HepG2 (cell line): ENCODE measurements around the gene RAB3B. TPM values are rescaled to one million over a fixed set of nuclear protein-coding genes. Genes with fewer than 3 reads are reported as not detected.
A peak's percentile ranks its signal among the peaks of the same experiment; 100 is the strongest.

Experiments
- CHD4 ChIP-seq: fragments of 200-600 bp; sonication (generic); IDR thresholded peaks from 2 replicates; pipeline ENCODE4 v1.7.0; 2017; ENCODE audit warnings: mild to moderate bottlenecking, low read length, borderline replicate concordance
- JARID2 ChIP-seq: sonication (generic); formaldehyde crosslinking; IDR thresholded peaks from 2 replicates; pipeline ENCODE4 v1.8.1; 2023; ENCODE audit warnings: missing genetic modification reagents, inconsistent platforms; ENCODE audit not compliant: insufficient replicate concordance
- NONO ChIP-seq, 2 experiments: fragments of 450-650 bp in 1 of 2; sonication (generic) in 1 of 2; formaldehyde crosslinking in 1 of 2; IDR thresholded peaks in 1 of 2; conservative IDR thresholded peaks in 1 of 2; 2 replicates each; pipeline versions ENCODE4 v1.6.1 to v1.8.0; 2017 to 2022; ENCODE audit warnings: mild to moderate bottlenecking in 1 of 2, missing genetic modification reagents in 1 of 2, moderate library complexity in 1 of 2
- PAF1 ChIP-seq: IDR thresholded peaks from 2 replicates; pipeline ENCODE4 v1.6.1; 2016; ENCODE audit warnings: missing genetic modification reagents, missing compliant biosample characterization
- THAP11 ChIP-seq: IDR thresholded peaks from 2 replicates; pipeline ENCODE4 v1.6.1; 2016; ENCODE audit warnings: missing biosample characterization, missing genetic modification reagents
- TSC22D2 ChIP-seq: sonication (generic); formaldehyde crosslinking; IDR thresholded peaks from 2 replicates; pipeline ENCODE4 v1.5.1; 2020; ENCODE audit warnings: missing genetic modification reagents, mild to moderate bottlenecking, borderline replicate concordance
- ZFP36L2 ChIP-seq: sonication (generic); formaldehyde crosslinking; IDR thresholded peaks from 2 replicates; pipeline ENCODE4 v1.4.0; 2020; ENCODE audit warnings: missing genetic modification reagents
- ZNF343 ChIP-seq: sonication (generic); formaldehyde crosslinking; IDR thresholded peaks from 2 replicates; pipeline ENCODE4 v1.4.0; 2020; ENCODE audit warnings: mild to moderate bottlenecking, missing genetic modification reagents
- ZNF510 ChIP-seq: sonication (generic); formaldehyde crosslinking; IDR thresholded peaks from 2 replicates; pipeline ENCODE4 v1.4.0; 2020; ENCODE audit warnings: low read depth, mild to moderate bottlenecking, missing genetic modification reagents
- ZNF713 ChIP-seq: sonication (generic); formaldehyde crosslinking; IDR thresholded peaks from 2 replicates; pipeline ENCODE4 v1.4.0; 2020; ENCODE audit warnings: mild to moderate bottlenecking, missing genetic modification reagents
- ZSCAN25 ChIP-seq: sonication (generic); formaldehyde crosslinking; IDR thresholded peaks from 2 replicates; pipeline ENCODE4 v1.8.0; 2022; ENCODE audit warnings: mild to moderate bottlenecking, missing genetic modification reagents
- polyA plus RNA-seq, 8 experiments: library from polyadenylated mRNA; depleted of rRNA in 3 of 8; stranded (reverse) in 7 of 8; unstranded in 1 of 8; fragments of >200 nt; fragmentation: Illumina TruSeq in 4 of 8; extraction: Trizol in 4 of 8; gene quantifications; 2 replicates each; pipeline versions ENCODE4 v1.2.1 to v1.2.3, GENCODE V29; 2011 to 2016; ENCODE audit warnings: low read depth in 4 of 8, missing spikeins in 1 of 8, mixed read lengths in 1 of 8; ENCODE audit not compliant: insufficient read depth in 1 of 8
- total RNA-seq, 5 experiments: library from RNA; depleted of rRNA; stranded (reverse); fragments of >200 nt; fragmentation: Illumina TruSeq; extraction: Trizol; gene quantifications; 2 replicates each; pipeline ENCODE4 v1.2.3, GENCODE V29; 2016; ENCODE audit warnings: low read depth in 1 of 5
- TF ChIP-seq, protein P1 (sequence below): IDR thresholded peaks from 2 replicates; pipeline ENCODE4 v1.6.1; 2016; ENCODE audit warnings: low read depth, missing genetic modification reagents, missing compliant biosample characterization
- TF ChIP-seq, protein P2 (sequence below): sonication (generic); formaldehyde crosslinking; IDR thresholded peaks from 2 replicates; pipeline ENCODE4 v1.5.1; 2020; ENCODE audit warnings: mild to moderate bottlenecking, missing genetic modification reagents, moderate library complexity
- TF ChIP-seq, protein P3 (sequence below): sonication (generic); formaldehyde crosslinking; IDR thresholded peaks from 2 replicates; pipeline ENCODE4 v1.4.0; 2020; ENCODE audit warnings: missing genetic modification reagents, mild to moderate bottlenecking, borderline replicate concordance
- TF ChIP-seq, protein P4 (sequence below): IDR thresholded peaks from 2 replicates; pipeline ENCODE4 v1.6.1; 2016; ENCODE audit warnings: mild to moderate bottlenecking
- TF ChIP-seq, protein P5 (sequence below): fragments of 450-650 bp; IDR thresholded peaks from 2 replicates; pipeline ENCODE4 v1.6.1; 2017
- TF ChIP-seq, protein P6 (sequence below): IDR thresholded peaks from 2 replicates; pipeline ENCODE4 v1.6.1; 2018; ENCODE audit warnings: missing genetic modification reagents, mild to moderate bottlenecking, missing compliant biosample characterization

Gene RAB3B
- total and polyA plus RNA-seq, 2 of the 13 experiments (the other 11 are each of a cell fraction or from before 2014, with no cell fraction given): 1.0 to 1.2 TPM

DNA sequence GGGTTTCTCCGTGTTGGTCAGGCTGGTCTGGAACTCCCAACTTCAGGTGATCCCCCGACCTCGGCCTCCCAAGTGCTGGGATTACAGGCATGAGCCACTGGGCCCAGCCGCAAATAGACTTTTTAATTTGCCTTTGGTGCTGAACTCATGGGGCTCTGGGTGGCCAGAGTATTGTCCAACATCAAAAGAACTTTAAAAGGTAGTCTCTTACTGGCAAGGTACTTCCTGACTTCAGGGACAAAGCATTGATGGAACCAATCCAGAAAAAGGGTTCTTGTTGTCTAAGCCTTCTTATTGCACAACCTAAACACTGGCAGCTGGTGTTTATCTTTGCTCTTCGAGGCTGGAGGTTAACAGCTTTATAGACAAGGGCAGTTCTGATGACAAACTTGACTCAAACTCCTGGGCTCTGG, 46.9 kb upstream of the RAB3B start (continued):
- TF ChIP-seq, protein P1, sequence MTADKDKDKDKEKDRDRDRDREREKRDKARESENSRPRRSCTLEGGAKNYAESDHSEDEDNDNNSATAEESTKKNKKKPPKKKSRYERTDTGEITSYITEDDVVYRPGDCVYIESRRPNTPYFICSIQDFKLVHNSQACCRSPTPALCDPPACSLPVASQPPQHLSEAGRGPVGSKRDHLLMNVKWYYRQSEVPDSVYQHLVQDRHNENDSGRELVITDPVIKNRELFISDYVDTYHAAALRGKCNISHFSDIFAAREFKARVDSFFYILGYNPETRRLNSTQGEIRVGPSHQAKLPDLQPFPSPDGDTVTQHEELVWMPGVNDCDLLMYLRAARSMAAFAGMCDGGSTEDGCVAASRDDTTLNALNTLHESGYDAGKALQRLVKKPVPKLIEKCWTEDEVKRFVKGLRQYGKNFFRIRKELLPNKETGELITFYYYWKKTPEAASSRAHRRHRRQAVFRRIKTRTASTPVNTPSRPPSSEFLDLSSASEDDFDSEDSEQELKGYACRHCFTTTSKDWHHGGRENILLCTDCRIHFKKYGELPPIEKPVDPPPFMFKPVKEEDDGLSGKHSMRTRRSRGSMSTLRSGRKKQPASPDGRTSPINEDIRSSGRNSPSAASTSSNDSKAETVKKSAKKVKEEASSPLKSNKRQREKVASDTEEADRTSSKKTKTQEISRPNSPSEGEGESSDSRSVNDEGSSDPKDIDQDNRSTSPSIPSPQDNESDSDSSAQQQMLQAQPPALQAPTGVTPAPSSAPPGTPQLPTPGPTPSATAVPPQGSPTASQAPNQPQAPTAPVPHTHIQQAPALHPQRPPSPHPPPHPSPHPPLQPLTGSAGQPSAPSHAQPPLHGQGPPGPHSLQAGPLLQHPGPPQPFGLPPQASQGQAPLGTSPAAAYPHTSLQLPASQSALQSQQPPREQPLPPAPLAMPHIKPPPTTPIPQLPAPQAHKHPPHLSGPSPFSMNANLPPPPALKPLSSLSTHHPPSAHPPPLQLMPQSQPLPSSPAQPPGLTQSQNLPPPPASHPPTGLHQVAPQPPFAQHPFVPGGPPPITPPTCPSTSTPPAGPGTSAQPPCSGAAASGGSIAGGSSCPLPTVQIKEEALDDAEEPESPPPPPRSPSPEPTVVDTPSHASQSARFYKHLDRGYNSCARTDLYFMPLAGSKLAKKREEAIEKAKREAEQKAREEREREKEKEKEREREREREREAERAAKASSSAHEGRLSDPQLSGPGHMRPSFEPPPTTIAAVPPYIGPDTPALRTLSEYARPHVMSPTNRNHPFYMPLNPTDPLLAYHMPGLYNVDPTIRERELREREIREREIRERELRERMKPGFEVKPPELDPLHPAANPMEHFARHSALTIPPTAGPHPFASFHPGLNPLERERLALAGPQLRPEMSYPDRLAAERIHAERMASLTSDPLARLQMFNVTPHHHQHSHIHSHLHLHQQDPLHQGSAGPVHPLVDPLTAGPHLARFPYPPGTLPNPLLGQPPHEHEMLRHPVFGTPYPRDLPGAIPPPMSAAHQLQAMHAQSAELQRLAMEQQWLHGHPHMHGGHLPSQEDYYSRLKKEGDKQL (CRISPR knock-in tag): peak; percentile 85
- TF ChIP-seq, protein P2, sequence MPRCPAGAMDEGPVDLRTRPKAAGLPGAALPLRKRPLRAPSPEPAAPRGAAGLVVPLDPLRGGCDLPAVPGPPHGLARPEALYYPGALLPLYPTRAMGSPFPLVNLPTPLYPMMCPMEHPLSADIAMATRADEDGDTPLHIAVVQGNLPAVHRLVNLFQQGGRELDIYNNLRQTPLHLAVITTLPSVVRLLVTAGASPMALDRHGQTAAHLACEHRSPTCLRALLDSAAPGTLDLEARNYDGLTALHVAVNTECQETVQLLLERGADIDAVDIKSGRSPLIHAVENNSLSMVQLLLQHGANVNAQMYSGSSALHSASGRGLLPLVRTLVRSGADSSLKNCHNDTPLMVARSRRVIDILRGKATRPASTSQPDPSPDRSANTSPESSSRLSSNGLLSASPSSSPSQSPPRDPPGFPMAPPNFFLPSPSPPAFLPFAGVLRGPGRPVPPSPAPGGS (CRISPR knock-in tag): 0 out of 2 replicates have a peak, but pooled peaks have one; percentile 43
- TF ChIP-seq, protein P3, sequence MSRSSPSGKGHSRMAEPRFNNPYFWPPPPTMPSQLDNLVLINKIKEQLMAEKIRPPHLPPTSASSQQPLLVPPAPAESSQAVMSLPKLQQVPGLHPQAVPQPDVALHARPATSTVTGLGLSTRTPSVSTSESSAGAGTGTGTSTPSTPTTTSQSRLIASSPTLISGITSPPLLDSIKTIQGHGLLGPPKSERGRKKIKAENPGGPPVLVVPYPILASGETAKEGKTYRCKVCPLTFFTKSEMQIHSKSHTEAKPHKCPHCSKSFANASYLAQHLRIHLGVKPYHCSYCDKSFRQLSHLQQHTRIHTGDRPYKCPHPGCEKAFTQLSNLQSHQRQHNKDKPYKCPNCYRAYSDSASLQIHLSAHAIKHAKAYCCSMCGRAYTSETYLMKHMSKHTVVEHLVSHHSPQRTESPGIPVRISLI (CRISPR knock-in tag): peak; percentile 77; the same call in 1 of the 2 replicates
- TF ChIP-seq ZFP36L2 (no peak), JARID2 (CRISPR knock-in tag) (no peak), NONO (IDR thresholded peaks at IDR 0.05) (no peak), NONO (CRISPR knock-in tag; conservative IDR thresholded peaks at IDR 0.05) (peak; percentile 73; the same call in 1 of the 2 replicates), TSC22D2 (CRISPR knock-in tag) (no peak), PAF1 (peak; percentile 37; the same call in 1 of the 2 replicates), ZSCAN25 (CRISPR knock-in tag) (no peak), CHD4 (peak; percentile 54; the same call in 1 of the 2 replicates), THAP11 (CRISPR knock-in tag) (peak; percentile 87), ZNF510 (CRISPR knock-in tag) (peak; percentile 58; the same call in 1 of the 2 replicates), ZNF343 (CRISPR knock-in tag) (0 out of 2 replicates have a peak, but pooled peaks have one; percentile 47), ZNF713 (CRISPR knock-in tag) (no peak)
- TF ChIP-seq, protein P4, sequence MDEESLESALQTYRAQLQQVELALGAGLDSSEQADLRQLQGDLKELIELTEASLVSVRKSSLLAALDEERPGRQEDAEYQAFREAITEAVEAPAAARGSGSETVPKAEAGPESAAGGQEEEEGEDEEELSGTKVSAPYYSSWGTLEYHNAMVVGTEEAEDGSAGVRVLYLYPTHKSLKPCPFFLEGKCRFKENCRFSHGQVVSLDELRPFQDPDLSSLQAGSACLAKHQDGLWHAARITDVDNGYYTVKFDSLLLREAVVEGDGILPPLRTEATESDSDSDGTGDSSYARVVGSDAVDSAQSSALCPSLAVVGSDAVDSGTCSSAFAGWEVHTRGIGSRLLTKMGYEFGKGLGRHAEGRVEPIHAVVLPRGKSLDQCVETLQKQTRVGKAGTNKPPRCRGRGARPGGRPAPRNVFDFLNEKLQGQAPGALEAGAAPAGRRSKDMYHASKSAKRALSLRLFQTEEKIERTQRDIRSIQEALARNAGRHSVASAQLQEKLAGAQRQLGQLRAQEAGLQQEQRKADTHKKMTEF (CRISPR knock-in tag): peak; percentile 97
- TF ChIP-seq, protein P5, sequence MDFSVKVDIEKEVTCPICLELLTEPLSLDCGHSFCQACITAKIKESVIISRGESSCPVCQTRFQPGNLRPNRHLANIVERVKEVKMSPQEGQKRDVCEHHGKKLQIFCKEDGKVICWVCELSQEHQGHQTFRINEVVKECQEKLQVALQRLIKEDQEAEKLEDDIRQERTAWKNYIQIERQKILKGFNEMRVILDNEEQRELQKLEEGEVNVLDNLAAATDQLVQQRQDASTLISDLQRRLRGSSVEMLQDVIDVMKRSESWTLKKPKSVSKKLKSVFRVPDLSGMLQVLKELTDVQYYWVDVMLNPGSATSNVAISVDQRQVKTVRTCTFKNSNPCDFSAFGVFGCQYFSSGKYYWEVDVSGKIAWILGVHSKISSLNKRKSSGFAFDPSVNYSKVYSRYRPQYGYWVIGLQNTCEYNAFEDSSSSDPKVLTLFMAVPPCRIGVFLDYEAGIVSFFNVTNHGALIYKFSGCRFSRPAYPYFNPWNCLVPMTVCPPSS: no peak
- TF ChIP-seq, protein P6, sequence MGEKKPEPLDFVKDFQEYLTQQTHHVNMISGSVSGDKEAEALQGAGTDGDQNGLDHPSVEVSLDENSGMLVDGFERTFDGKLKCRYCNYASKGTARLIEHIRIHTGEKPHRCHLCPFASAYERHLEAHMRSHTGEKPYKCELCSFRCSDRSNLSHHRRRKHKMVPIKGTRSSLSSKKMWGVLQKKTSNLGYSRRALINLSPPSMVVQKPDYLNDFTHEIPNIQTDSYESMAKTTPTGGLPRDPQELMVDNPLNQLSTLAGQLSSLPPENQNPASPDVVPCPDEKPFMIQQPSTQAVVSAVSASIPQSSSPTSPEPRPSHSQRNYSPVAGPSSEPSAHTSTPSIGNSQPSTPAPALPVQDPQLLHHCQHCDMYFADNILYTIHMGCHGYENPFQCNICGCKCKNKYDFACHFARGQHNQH: peak; percentile 96
